OCI-LY1 (cell line): ENCODE data around the gene SAT1.

ENCODE experiments used
- H2AFZ ChIP-seq: fragments of 200-600 bp; sonication (generic), shearing (Covaris generic); 2 replicates; pipeline ENCODE4 v1.6.0; 2014; ENCODE audit warnings: antibody characterized with exemption, mild to moderate bottlenecking, low read length
- H3F3A ChIP-seq: fragments of 200-600 bp; sonication (generic), shearing (Covaris generic); 2 replicates; pipeline ENCODE4 v1.6.0; 2014; ENCODE audit warnings: mild to moderate bottlenecking, antibody characterized with exemption, low read length, moderate library complexity; ENCODE audit not compliant: insufficient read depth
- H3K27ac ChIP-seq: fragments of 200-600 bp; sonication (generic); 2 replicates; pipeline ENCODE4 v1.5.1; 2014; ENCODE audit warnings: low read length, mixed run types, mild to moderate bottlenecking, low read depth; ENCODE audit not compliant: poor library complexity, severe bottlenecking
- H3K27me3 ChIP-seq: fragments of 200-600 bp; sonication (generic); 2 replicates; pipeline ENCODE4 v1.6.0; 2014; ENCODE audit warnings: antibody characterized with exemption, mild to moderate bottlenecking, low read length, moderate library complexity; ENCODE audit not compliant: insufficient read depth
- H3K36me3 ChIP-seq: fragments of 200-600 bp; sonication (generic); 2 replicates; pipeline ENCODE4 v1.6.1; 2014; ENCODE audit warnings: mild to moderate bottlenecking, antibody characterized with exemption, low read length, moderate library complexity, mixed read lengths; ENCODE audit not compliant: insufficient read depth
- H3K4me1 ChIP-seq: fragments of 200-600 bp; sonication (generic); 2 replicates; pipeline ENCODE4 v1.5.1; 2014; ENCODE audit warnings: mild to moderate bottlenecking, low read length, moderate library complexity; ENCODE audit not compliant: insufficient read depth, severe bottlenecking
- H3K4me2 ChIP-seq: fragments of 200-600 bp; sonication (generic), shearing (Covaris generic); 2 replicates; pipeline ENCODE4 v1.6.1; 2014; ENCODE audit warnings: low read length
- H3K4me3 ChIP-seq: fragments of 200-600 bp; sonication (generic); 2 replicates; pipeline ENCODE4 v1.5.1; 2014; ENCODE audit warnings: low read length, low read depth, mild to moderate bottlenecking, mixed read lengths; ENCODE audit not compliant: poor library complexity, severe bottlenecking
- H3K79me2 ChIP-seq: fragments of 200-600 bp; shearing (Covaris generic); 2 replicates; pipeline ENCODE4 v1.6.1; 2016; ENCODE audit warnings: mixed run types, low read length, mixed read lengths; ENCODE audit not compliant: insufficient read depth
- H3K9ac ChIP-seq: fragments of 200-600 bp; sonication (generic), shearing (Covaris generic); 2 replicates; pipeline ENCODE4 v1.6.1; 2014; ENCODE audit warnings: mild to moderate bottlenecking, low read length, mixed read lengths
- H3K9me2 ChIP-seq: fragments of 200-600 bp; sonication (generic), shearing (Covaris generic); 2 replicates; pipeline ENCODE4 v1.6.1; 2014; ENCODE audit warnings: low read depth, mild to moderate bottlenecking, low read length, mixed read lengths
- H3K9me3 ChIP-seq: fragments of 200-600 bp; shearing (Covaris generic); 2 replicates; pipeline ENCODE4 v1.6.1; 2014; ENCODE audit warnings: low read length, mixed read lengths
- H4K20me1 ChIP-seq: fragments of 200-600 bp; sonication (generic), shearing (Covaris generic); 2 replicates; pipeline ENCODE4 v1.6.0; 2016; ENCODE audit warnings: mild to moderate bottlenecking, low read length; ENCODE audit not compliant: insufficient read depth
- EZH2 ChIP-seq: fragments of 200-600 bp; sonication (generic), shearing (Covaris generic); IDR thresholded peaks from 2 replicates; pipeline ENCODE4 v1.8.0; 2017; ENCODE audit warnings: borderline replicate concordance, mixed run types, mild to moderate bottlenecking, antibody characterized with exemption, low read length, moderate library complexity, mixed read lengths
- TF ChIP-seq, protein P1 (sequence below): fragments of 200-600 bp; sonication (generic), shearing (Covaris generic); IDR thresholded peaks from 2 replicates; pipeline ENCODE4 v1.5.1; 2017; ENCODE audit warnings: mild to moderate bottlenecking, antibody characterized with exemption, low read length, moderate library complexity, mixed read lengths

Gene SAT1

DNA sequence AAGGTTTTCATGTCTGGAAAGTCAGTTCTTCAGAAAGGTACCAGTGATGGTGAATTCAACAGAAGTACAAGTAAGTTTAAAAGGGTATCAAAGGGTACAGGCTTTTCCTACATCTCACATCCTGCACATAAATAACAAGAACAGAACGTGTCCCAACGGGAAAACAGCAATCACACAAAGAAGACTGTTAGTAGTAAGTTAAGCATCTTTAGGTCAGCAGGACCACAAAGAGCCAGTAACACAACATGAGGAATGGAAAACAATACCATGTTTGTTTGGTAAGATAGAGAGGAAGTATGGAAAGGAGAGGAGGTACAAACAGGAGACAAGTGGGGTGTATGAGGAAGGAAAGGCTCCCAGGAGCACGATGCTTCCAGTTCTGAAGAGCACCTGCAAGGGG lies 43.2 kb downstream of the SAT1 start:
- Histone ChIP-seq H3K9me3 (no peaks in the 10 kb centered on the region), H2AFZ (no peak overlapping the region), H3K9me2 (no peaks in the 10 kb centered on the region), H3K4me1 (no peaks in the 10 kb centered on the region), H3F3A (no peaks in the 10 kb centered on the region), H3K27me3 (no peaks in the 10 kb centered on the region), H3K9ac (no peak overlapping the region), H4K20me1 (no peaks in the 10 kb centered on the region), H3K4me2 (no peak overlapping the region), H3K36me3 (no peaks in the 10 kb centered on the region), H3K4me3 (no peak overlapping the region), H3K79me2 (no peaks in the 10 kb centered on the region), H3K27ac (no peak overlapping the region)
- no peak for TF ChIP-seq EZH2
- TF ChIP-seq, protein P1, sequence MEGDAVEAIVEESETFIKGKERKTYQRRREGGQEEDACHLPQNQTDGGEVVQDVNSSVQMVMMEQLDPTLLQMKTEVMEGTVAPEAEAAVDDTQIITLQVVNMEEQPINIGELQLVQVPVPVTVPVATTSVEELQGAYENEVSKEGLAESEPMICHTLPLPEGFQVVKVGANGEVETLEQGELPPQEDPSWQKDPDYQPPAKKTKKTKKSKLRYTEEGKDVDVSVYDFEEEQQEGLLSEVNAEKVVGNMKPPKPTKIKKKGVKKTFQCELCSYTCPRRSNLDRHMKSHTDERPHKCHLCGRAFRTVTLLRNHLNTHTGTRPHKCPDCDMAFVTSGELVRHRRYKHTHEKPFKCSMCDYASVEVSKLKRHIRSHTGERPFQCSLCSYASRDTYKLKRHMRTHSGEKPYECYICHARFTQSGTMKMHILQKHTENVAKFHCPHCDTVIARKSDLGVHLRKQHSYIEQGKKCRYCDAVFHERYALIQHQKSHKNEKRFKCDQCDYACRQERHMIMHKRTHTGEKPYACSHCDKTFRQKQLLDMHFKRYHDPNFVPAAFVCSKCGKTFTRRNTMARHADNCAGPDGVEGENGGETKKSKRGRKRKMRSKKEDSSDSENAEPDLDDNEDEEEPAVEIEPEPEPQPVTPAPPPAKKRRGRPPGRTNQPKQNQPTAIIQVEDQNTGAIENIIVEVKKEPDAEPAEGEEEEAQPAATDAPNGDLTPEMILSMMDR = no peak

DNA sequence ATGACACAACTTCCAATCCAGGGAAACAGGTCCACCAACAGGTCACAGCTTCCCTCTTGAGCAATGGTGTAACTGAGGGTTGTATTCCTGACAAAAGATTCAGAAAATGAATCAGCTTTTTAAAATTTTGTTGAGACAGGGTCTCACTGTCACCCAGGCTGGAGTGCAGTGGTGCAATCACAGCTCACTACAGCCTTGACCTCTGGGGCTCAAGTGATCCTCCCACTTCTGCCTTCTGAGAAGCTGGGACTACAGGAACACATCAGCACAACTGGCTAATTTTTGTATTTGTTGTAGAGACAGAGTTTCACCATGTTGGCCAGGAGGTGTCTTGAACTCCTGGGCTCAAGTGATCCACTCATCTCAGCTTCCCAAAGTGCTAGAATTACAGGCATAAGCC lies 43.7 kb downstream of the SAT1 start:
- Histone ChIP-seq H3K4me1 (no peaks in the 10 kb centered on the region), H3K9me2 (no peaks in the 10 kb centered on the region), H3K9me3 (no peaks in the 10 kb centered on the region), H3K27me3 (no peaks in the 10 kb centered on the region), H3K79me2 (no peaks in the 10 kb centered on the region), H3K9ac (no peak overlapping the region), H3K27ac (no peak overlapping the region), H3F3A (no peaks in the 10 kb centered on the region), H2AFZ (no peak overlapping the region), H4K20me1 (no peaks in the 10 kb centered on the region), H3K4me3 (no peak overlapping the region), H3K4me2 (no peak overlapping the region), H3K36me3 (no peaks in the 10 kb centered on the region)
- TF ChIP-seq, protein P1 = no peak
- no peak for TF ChIP-seq EZH2

DNA sequence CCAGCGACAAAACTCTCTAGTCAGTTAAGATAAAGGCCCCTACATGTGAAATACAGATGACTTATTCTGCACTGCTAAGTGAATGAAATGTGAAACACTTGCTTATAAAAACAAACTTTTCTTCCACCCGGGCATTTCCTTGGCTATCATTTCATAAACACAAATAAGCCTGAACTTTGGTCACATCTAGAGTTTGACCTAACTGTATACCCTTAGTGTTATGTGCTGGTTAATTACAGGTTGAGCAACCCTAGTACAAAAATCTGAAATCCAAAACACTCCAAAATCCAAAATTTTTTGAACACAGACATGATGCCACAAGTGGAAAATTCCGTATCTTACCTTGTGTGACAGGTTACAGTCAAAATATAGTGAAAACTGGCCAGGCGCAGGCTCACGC lies 45.9 kb downstream of the SAT1 start:
- TF ChIP-seq EZH2 = no peak
- TF ChIP-seq, protein P1 = no peak
- Histone ChIP-seq H3K9me3 (no peaks in the 10 kb centered on the region), H3K4me2 (no peak overlapping the region), H3K4me1 (no peaks in the 10 kb centered on the region), H3K79me2 (no peaks in the 10 kb centered on the region), H4K20me1 (no peaks in the 10 kb centered on the region), H3K36me3 (no peaks in the 10 kb centered on the region), H3K27me3 (no peaks in the 10 kb centered on the region), H2AFZ (no peak overlapping the region), H3K9me2 (no peaks in the 10 kb centered on the region), H3F3A (no peaks in the 10 kb centered on the region), H3K27ac (no peak overlapping the region), H3K4me3 (no peak overlapping the region), H3K9ac (no peak overlapping the region)
